Measurements from ENCODE around the gene CDO1.

DNA sequence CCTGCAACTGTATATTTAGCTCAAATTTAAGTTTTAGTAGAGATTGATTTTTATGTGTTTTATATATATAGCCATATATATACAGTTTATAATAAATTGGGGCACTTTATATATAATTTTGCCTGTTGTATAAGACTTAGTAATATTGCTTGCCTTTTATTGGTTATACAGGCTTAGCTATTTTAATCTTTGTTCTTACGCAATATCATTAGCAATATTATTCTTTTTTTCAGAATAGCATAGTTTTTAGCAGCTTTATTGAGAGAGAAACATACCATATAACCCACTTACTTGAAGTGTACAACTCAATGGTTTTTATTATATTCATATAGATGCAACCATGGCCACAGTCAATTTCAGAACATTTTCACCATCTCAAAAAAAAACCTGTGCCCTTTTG, 28.0 kb downstream of the CDO1 start:
- TF ChIP-seq, protein P1, sequence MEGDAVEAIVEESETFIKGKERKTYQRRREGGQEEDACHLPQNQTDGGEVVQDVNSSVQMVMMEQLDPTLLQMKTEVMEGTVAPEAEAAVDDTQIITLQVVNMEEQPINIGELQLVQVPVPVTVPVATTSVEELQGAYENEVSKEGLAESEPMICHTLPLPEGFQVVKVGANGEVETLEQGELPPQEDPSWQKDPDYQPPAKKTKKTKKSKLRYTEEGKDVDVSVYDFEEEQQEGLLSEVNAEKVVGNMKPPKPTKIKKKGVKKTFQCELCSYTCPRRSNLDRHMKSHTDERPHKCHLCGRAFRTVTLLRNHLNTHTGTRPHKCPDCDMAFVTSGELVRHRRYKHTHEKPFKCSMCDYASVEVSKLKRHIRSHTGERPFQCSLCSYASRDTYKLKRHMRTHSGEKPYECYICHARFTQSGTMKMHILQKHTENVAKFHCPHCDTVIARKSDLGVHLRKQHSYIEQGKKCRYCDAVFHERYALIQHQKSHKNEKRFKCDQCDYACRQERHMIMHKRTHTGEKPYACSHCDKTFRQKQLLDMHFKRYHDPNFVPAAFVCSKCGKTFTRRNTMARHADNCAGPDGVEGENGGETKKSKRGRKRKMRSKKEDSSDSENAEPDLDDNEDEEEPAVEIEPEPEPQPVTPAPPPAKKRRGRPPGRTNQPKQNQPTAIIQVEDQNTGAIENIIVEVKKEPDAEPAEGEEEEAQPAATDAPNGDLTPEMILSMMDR (conservative IDR thresholded peaks at IDR 0.05; ENCODE audit: low read length) = no peak
- no peak for TF ChIP-seq EZH2phosphoT487 (IDR thresholded peaks at IDR 0.05; ENCODE audit: borderline replicate concordance, low read depth, low read length)

Data from OCI-LY7 (cell line).